ENCODE measurements around the gene TMEM79. TPM values are rescaled to one million over a fixed set of nuclear protein-coding genes. Genes with fewer than 3 reads are reported as not detected.

Gene TMEM79
- total and polyA plus RNA-seq, 2 of the 4 experiments (the other 2 are of a cell fraction): 0.54 to 3.3 TPM

DNA sequence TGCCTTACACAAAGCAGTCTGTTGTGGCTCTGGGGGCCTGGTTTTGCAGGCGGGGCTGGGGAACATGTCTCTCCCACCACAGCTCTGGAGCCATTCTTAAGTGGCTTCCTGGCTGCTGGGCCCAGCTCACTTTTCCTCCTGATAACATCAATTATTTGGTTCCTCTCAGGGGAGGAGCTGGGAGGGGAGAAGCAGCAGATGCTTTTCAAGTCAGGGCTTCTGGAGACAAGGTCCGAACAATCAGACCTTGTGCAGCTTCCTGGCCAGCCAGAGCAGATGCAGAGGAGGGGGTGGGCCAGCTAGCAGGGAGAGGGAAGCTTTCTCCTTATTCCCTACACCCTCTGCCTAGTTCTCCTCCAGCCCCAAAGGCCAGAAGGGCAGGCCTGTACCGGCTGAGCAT is 32.6 kb upstream of the TMEM79 start:
- H3K4me3 ChIP-seq (ENCODE audit: insufficient read depth, low read depth, low read length): no peak overlapping the region
- H2BK20ac ChIP-seq (ENCODE audit: low read depth, low read length): no peak overlapping the region
- H3K18ac ChIP-seq (ENCODE audit: low read depth, low read length): no peak overlapping the region
- H4K91ac ChIP-seq (ENCODE audit: insufficient read depth, low read depth, low read length): no peak overlapping the region
- H2AFZ ChIP-seq (replicated peaks; ENCODE audit: low read length, poor library complexity): no peak overlapping the region
- H3K9ac ChIP-seq (ENCODE audit: low read depth, low read length): no peak overlapping the region
- H3K27ac ChIP-seq (ENCODE audit: insufficient read depth, low read length): no peak overlapping the region
- no peaks in the 10 kb centered on the region for H3K9me3 ChIP-seq (ENCODE audit: control insufficient read depth, insufficient read depth, low read length)
- BruUV-seq (replicated peaks): no TSS peak
- WGBS, 2 experiments (ENCODE audit: extremely low coverage in 2 of 2, insufficient read length in 1 of 2): no CpG with 5 or more reads among the region's 3 CpGs
- peaks cover 0 to 8% of the 10 kb centered on the region in 2 experiments; a peak in 2 of 4 replicates for H3K79me1 ChIP-seq (ENCODE audit: low read depth in 1 of 2, low read length in 2 of 2)
- dilution Hi-C loops (cut with HindIII; ENCODE audit: low sequenced_read_pairs, unreplicated experiment): no loop called here
- H3K14ac ChIP-seq (replicated peaks; ENCODE audit: low read depth, low read length): no peak overlapping the region
- no peak overlapping the region for H3K4ac ChIP-seq (ENCODE audit: low read depth, low read length)
- no peak overlapping the region for H2BK5ac ChIP-seq (ENCODE audit: low read depth, low read length, poor library complexity, severe bottlenecking)
- H4K20me1 ChIP-seq (ENCODE audit: insufficient read depth, low read length): peaks cover 3% of the 10 kb centered on the region; the same call in 1 of the 2 replicates
- H2BK15ac ChIP-seq (ENCODE audit: low read depth, low read length): no peak overlapping the region
- intact Hi-C loops (cut with micrococcal nuclease): no loop called here
- CTCF ChIA-PET: no interaction called here
- no peak overlapping the region for H2BK120ac ChIP-seq (ENCODE audit: low read depth, low read length)
- H4K5ac ChIP-seq (ENCODE audit: low read depth, low read length): no peak overlapping the region
- H3K27me3 ChIP-seq (ENCODE audit: control insufficient read depth, insufficient read depth, low read length): no peaks in the 10 kb centered on the region
- H3K4me1 ChIP-seq (ENCODE audit: control insufficient read depth, insufficient read depth, low read length): no peaks in the 10 kb centered on the region
- ATAC-seq (ENCODE audit: low read depth) (no peak), DNase-seq (no peak)
- H3K36me3 ChIP-seq (ENCODE audit: control insufficient read depth, insufficient read depth, low read length): peaks cover 58% of the 10 kb centered on the region
- no peak overlapping the region for H2AK5ac ChIP-seq (ENCODE audit: low read depth, low read length)
- H3K4me2 ChIP-seq (ENCODE audit: low read depth, low read length): no peak overlapping the region
- no peak for TF ChIP-seq POLR2A (IDR thresholded peaks at IDR 0.05; ENCODE audit: low read depth, low read length)
- no peak for TF ChIP-seq SMC3 (IDR thresholded peaks at IDR 0.05; ENCODE audit: low read depth, low read length)
- no peak for TF ChIP-seq MAFK (IDR thresholded peaks at IDR 0.05; ENCODE audit: low read depth, low read length)
- TF ChIP-seq, protein P1, sequence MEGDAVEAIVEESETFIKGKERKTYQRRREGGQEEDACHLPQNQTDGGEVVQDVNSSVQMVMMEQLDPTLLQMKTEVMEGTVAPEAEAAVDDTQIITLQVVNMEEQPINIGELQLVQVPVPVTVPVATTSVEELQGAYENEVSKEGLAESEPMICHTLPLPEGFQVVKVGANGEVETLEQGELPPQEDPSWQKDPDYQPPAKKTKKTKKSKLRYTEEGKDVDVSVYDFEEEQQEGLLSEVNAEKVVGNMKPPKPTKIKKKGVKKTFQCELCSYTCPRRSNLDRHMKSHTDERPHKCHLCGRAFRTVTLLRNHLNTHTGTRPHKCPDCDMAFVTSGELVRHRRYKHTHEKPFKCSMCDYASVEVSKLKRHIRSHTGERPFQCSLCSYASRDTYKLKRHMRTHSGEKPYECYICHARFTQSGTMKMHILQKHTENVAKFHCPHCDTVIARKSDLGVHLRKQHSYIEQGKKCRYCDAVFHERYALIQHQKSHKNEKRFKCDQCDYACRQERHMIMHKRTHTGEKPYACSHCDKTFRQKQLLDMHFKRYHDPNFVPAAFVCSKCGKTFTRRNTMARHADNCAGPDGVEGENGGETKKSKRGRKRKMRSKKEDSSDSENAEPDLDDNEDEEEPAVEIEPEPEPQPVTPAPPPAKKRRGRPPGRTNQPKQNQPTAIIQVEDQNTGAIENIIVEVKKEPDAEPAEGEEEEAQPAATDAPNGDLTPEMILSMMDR (conservative IDR thresholded peaks at IDR 0.05; ENCODE audit: low read depth, low read length): no peak
- in situ Hi-C loops (cut with MboI; ENCODE audit: low sequenced_read_pairs): no loop called here
- no peak overlapping the region for H2AK9ac ChIP-seq (replicated peaks; ENCODE audit: low read depth, low read length, poor library complexity)
- no peaks in the 10 kb centered on the region for H3K9me1 ChIP-seq (ENCODE audit: insufficient read depth, low read length)
- no peak overlapping the region for H3K23ac ChIP-seq (ENCODE audit: low read depth, low read length)
- no peak overlapping the region for H3K56ac ChIP-seq (ENCODE audit: extremely low read depth, insufficient read depth, low read length)
- POLR2A ChIA-PET (ENCODE audit: unreplicated experiment): interaction anchor here (0.6 kb wide), 1 partner anchor 262 kb away, joined by 3 read pairs; no protein-coding TSS in a partner anchor
- no peak overlapping the region for H4K8ac ChIP-seq (ENCODE audit: low read depth in 2 of 2, low read length in 2 of 2)

Measured in IMR-90 (cell line).